Stimulated activated CD8-positive, alpha-beta memory T cell treated with anti-CD3 and anti-CD28 coated beads, Interleukin-12 subunit alpha, Interleukin-12 subunit beta, amount 100 ng/mL, for 4 hours (primary cell): ENCODE results near the gene PLA2G4A.

Experiments used
- DNase-seq: peaks from one replicate; pipeline ENCODE4 v3.0.0-alpha.2; 2020; ENCODE audit warnings: low read depth

The PLA2G4A gene

GRCh38 chr1:187027253-187027652, 198.5 kb downstream of the PLA2G4A start:
- no peak for DNase-seq

GRCh38 chr1:187032316-187032981, 203.7 kb downstream of the PLA2G4A start:
- DNase-seq, result no peak

- DNase-seq, result no peak
Measured at GRCh38 chr1:187032982-187033692, 204.4 kb downstream of the PLA2G4A start.

GRCh38 chr1:187033693-187034390, 205.1 kb downstream of the PLA2G4A start:
- no peak for DNase-seq

GRCh38 chr1:187034501-187034900, 205.8 kb downstream of the PLA2G4A start:
- DNase-seq, result no peak

- no peak for DNase-seq
Measured at GRCh38 chr1:187037973-187038553, 209.3 kb downstream of the PLA2G4A start.
